ENCODE results near the gene GGTA1. TPM values are rescaled to one million over a fixed set of nuclear protein-coding genes. Genes with fewer than 3 reads are reported as not detected.
A peak's percentile ranks its signal among the peaks of the same experiment; 100 is the strongest.

The GGTA1 gene
- total RNA-seq, 1 experiment from 2014 or later = not detected

DNA sequence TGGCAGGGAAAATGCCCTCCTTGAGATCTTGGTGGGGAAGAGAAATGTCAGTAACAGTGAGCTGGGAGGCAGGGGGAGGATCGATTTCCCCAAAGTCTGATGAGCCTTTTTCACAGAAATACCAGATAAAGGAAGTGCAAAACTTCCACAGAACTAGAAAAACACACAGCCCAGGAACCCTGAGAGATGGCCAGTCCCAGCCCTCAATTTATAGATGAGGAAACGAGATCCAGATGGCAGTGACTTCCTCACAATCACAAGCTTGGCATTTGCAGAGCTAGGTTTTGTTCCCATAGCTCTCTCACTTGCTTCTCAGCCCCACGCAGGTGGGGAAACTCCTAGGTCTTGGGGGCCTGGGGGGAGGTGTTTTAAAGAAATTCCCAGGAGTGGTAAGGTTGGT lies 3.8 kb upstream of the GGTA1 start:
- DNase-seq (ENCODE audit: extremely low read depth, low read depth) = no peak

DNA sequence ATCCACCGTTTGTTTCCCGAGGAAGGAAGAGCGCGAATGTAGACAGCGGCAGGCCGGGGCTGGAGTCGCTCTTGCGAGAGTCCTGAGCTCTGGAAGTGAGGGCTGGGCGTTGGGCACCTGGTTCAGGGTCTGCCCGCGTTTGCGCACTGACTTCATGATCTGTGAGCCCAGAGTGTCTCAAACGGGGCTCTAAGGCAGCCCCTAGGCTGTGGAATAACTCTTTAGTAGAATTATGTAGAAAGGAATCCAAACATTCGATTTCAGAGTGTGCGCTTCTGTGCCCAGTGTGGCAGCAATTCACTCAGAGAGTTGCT lies 478 bp upstream of the GGTA1 start:
- DNase-seq (ENCODE audit: extremely low read depth, low read depth) = no peak

DNA sequence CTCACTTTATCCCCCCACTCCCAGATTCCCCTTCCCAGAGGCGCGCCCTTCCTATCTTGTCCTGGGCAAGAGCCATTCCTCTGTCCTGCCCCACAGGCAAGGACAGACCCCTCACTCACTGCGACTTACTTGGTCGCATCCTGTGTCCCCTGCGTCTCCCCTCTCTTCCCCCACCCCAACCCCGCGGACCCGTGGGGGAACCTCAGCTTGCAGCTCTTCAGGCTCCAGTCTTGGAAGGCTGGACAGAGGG lies 542 bp downstream of the GGTA1 start:
- DNase-seq (ENCODE audit: extremely low read depth, low read depth) = no peak

DNA sequence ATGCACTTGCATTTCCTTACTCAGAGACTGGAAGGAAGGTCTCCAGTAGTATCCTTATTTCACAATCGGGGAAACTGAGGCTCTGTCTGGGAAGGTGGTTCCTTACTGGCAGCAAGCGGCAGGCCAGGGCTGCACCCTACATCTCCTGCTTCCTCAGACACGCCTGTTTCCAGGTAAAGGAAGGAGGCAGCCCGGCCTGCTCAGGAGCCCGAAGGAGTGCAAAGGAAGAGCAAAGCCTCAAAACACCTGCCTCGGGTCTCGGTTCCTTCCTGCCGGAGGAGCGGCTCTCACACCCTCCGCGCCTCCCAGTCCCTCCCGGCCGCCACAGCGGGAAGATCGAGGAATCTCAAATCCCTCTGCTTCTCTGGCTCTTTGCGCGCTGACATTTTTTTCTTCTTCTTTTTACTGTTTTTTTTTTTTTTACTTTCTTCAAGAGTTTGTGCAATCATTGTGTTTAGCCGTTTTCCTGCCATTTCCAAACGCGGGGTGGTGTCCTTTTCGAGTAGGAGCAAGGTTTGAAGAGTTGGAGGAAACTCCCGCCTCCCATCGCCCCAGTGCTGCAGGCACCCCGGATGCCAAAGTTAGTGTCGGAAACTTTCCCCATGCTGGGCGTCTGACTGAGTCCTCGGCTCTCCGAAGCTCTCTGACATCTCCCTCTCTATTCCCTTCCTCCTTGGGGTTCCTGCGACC lies 1.0 kb downstream of the GGTA1 start:
- DNase-seq (ENCODE audit: extremely low read depth, low read depth) = no peak

DNA sequence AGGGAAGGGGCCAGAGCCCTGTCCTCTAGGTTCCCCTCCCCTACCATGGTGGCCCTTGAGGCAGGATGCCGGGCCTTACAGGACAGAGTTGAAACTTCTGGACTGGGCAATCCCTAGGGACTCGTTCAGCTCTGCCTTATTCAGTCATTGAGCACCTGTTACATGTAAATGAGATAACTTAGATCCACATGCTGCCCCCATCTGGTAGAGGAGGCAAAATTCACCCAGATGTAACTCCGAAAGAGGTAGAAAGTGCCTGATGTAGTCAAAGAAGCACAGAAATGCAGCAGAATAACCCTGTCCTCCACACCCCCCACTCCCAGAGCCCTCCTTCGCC lies 1.5 kb downstream of the GGTA1 start:
- DNase-seq (ENCODE audit: extremely low read depth, low read depth) = peak; percentile 71

DNA sequence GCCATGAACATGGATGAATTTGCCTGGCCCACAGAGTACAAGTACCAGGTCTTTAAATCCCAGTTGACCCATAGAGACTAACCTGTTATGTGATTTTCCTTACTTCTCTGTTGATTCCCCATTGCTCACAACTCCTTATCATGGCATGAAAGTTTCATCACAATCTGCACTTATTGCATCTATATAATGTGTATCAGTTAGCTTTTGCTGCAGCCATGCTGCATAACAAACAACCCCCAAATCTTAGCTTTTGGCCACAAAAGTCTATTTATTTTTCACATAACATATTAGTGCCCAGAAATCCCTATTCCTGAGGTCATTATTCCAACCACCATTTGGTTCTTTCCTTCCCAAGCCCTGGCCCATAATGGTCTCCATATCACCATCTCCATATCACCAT lies 3.7 kb downstream of the GGTA1 start:
- DNase-seq (ENCODE audit: extremely low read depth, low read depth) = no peak

DNA sequence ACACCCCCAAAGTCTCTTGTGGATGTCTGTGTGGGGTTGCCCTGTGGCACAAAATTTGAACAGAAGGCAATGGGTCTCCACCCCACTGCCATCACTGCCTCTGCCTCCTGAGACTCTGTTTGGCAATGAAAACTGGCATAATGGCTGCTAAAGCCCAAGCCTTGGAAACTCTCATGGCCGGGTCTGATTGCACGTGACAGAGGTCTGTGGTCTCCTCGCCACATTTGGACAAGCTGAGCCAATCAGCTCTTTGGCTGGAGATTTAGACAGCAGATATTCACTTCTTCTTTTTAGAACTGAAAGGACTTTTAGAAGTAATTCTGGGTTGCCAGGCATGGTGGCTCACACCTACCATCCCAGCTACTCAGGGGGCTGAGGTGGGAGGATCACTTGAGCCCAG lies 5.5 kb downstream of the GGTA1 start:
- DNase-seq (ENCODE audit: extremely low read depth, low read depth) = no peak

DNA sequence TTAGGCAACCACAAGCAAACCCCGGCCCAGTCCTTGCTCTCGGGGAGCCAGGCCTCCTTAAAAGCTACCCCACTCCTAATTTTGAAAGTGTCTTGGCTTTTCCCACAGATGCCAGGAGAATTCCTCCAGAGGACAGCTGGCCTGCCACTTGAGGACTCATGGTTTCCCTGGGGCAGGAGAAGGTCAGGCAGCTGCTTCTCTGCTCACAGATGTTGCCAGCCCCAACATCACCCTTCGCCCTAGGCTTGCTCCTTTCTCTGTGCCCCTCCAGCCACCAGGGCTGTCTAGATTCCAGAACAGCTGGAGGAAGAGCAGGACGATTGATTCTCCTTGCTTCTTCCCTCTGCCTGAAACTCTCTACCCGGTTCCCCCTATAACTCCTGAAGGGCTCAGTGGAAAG lies 8.5 kb downstream of the GGTA1 start:
- DNase-seq (ENCODE audit: extremely low read depth, low read depth) = no peak

DNA sequence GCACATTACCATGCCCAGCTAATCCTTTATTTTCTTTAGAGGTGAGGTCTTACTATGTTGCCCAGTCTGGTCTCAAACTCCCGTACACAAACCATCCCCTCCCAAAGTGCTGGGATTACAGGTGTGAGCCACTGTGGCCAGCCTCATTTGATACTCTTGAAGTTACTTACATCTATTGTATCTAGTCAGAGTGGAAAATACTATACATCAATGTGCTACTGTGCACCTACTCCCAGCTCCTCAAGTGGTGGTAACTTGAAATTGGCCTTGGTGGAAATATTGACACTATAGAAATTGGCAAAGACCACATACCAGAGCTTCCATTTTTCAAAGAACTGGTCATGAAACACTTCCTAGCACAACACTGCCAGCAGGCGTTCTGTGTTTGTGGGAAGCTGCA lies 10.3 kb downstream of the GGTA1 start:
- DNase-seq (ENCODE audit: extremely low read depth, low read depth) = no peak

DNA sequence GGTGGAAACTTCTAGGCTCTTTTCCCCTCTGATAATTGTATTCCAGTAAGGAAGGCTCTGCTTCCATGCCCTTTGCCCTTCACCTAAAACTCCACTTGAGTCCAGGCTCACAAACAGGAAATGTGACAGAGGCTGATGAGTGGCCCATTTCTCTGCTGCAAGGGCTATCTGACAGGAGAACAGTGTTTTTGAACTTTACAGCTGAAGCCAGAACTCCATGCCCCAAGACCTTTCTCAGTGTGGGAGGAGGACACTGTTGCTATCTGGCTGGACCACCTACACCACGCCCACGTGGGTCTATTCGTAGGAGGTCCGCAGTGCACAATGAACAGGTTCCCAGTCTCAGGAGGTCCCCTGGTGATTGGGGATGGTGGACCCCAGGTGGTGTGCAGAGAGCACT lies 13.6 kb downstream of the GGTA1 start:
- DNase-seq (ENCODE audit: extremely low read depth, low read depth) = no peak

DNA sequence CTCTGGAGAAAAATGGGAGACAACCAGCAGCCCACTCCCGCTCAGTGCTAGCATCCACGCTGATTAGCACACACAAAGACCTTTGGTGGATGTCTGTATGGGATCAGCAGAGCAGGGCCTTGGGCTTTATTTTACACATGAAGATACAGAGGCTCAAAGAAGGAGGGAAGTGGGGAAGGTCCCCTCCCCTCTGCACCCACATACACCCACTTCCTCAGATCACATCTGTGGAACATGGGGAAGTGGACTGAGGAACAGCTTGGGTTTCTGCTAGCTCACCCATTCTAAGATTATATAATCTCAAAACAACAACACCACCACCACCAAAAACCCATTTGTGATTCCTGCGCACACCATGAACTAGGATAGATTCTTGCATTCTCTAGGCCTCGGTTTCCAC lies 14.0 kb downstream of the GGTA1 start:
- no peak for DNase-seq (ENCODE audit: extremely low read depth, low read depth)

DNA sequence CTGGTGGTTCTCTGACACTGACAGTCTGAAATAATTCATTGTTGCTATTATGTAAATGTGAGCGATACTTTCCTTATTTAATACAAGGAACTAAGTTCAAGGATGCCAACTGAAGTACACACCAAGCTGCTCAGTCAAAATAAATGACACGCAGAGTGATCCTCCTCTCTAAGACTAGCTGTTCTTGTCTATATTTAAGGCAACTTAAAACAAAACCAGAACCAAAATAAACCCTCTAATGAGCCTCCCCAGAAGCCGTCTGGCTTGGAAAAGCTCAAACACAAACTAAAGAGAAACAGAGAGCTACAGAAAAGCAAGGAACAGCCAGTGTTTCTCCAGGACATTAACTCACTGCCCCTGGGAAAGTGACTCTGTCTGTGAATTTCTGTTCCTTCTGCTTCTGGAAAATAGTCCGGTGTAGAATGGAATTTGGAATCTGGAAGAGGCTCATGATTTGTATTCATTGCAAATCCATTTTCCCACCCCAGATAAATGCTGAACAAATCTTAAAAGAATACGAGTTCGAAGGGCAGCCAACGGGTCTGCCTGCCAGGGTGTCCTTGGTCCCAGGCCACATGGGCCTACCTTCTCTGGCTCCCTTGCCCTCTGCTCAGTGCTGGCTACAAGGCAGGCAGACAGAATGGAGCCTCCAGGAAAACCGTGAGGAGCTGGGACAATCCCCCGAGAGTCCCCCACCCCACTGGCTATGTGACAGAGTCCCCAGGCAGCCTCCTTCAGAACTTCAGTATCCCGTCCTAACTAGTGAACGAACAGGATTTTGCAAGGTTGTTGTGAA lies 14.8 kb downstream of the GGTA1 start:
- DNase-seq (ENCODE audit: extremely low read depth, low read depth) = no peak

DNA sequence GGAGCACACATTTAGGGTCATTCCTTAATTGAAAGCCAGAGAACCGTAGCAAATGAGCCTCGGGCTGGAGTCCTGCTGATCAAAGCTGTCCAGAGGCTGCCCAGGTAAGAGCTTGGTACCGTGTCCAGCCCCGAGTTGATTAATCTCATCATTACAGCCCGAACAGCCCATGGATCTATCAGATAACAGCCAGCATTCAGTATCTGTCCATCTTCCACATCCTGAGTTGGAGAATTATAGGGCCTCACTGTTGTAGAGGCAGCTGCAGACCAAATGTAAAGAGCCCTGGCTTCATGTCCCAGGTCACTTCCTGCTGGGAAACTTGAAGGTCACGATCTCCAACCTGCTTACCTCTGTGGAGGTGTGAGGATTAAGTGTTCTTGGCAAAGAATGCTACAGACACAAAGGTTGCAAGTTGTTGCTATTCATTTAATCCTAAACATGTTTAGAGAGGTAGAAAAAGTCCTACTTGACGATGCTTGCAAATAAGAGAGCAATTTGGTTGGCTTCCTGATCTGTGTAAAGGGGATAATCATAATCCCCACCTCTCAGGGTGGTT lies 16.1 kb downstream of the GGTA1 start:
- no peak for DNase-seq (ENCODE audit: extremely low read depth, low read depth)

DNA sequence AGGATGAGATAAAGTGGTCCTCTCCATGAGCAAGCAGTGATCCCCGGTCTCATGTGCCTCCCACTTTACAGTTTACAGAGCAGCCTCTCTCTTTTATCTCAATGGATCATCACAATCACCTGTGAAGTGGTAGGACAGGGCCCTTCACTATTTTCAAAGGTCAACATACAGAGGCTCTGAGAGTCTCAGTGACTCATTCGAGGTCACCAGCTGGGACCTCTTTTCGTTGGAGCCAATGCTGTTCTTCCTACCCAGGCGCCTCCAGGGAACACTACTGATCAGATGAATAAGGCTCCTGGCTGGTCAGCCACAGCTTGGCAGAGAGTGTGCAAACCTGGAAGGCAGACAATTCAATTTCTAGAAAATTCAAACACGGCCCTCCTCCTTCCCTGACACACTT lies 16.6 kb downstream of the GGTA1 start:
- DNase-seq (ENCODE audit: extremely low read depth, low read depth) = no peak

DNA sequence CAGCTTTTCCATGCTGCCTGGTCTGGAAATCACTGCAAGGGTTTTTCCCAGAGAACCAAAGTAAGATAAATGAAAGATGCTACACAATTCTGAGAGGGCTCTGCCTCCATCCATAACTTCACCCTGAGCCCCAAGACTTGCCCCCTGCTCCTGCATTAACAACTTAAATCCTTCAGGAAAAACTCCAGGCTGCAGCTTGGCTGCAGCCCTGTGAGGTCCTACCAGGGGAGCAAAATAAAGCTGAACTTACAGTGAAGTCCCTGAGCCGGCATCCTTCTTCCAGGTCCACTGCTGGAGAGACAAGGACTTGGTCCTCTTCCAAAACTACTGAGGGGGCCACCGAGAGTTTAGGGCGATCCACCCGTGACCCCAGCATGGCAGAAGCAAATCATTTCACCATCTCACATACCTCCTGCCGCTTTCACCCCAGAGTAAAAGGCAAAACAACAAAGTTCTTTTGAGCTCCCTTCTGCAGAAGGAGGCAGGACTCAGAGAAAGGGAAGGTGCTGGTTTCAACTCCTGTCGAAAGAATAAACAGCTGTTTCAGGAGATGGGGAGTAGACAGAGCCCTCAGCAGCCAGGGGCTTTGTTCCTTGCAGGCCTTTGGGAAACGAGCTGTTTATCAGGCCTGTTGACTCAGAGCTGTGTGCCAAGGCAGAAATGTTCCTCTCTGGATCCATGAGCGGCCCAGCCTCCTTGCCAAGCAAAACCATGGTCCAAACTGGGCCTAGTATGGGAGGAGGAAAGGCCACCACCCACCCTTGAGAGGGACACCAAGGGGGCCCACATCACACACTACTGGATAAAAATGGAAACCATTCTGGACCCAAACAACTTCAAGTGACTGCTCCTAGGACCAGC lies 20.6 kb downstream of the GGTA1 start:
- DNase-seq (ENCODE audit: extremely low read depth, low read depth) = no peak

DNA sequence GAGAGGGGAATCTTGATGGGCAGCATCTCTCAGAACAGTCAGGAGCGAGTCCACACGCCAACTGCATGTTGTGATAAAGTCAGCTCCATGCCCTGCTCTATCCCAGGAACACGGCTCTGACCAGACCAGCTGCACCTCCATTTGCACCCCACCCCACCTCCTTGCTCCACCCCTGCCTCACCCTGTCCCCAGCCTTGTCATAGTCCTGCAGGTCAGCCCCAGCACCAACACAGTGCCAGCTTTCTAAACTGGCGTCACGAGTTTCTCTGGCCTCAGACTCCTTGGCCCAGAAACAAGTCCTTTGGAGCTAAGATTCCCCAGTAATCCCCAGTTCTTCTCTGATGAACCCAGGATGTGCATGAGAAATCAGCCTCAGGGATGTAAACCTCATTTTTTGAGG lies 23.5 kb downstream of the GGTA1 start:
- DNase-seq (ENCODE audit: extremely low read depth, low read depth) = no peak

DNA sequence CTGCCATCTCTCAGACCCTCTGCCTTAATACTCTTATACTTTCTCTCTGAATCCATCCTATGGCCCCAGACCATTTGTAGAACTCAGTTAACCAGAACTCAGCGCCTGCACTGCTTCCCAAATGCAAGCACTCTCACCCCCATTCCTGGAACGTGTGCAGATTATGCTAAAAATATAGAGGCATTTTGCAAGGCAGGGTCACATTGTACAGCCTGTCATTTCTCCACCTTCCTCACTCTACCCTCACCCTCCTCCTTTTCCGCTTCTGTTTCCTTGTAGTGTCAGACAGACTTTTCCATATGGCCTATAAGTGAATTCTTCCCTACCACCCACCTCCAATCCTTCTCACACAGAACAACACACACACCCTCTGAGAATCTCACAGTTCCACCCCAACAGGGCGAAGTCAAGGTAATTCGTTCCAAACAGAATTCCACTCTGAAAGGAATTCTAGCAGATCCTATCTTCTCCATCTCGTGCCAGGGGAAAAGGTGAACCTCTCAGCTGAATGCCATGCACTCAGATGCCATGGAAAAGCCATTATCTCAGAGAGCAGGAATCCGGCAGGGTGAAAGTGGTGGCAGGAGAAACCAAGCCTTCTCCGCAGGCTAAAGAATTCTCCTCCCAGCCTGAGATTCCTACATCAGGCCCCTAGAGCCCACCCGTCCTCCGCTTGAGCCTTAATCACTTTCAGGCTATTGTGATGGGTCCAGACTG lies 25.3 kb downstream of the GGTA1 start:
- no peak for DNase-seq (ENCODE audit: extremely low read depth, low read depth)

DNA sequence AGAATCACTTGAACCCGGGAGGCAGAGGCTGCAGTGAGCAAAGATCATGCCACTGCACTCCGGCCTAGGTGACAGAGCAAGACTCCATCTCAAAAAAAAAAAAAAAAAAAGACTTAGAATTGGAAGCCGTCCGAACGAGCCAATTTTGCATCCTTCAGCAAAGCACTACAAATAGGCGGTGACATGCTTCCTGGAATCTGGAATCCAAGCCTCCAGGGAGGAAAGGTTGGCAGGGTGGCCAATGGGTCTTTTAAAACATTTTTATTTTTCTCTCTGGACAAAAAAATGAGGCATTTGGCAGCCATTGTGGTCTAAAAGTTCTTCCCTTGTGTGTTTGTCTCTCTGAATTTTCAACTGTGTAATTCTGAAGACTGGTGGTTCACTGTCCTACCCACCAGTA lies 26.4 kb downstream of the GGTA1 start:
- no peak for DNase-seq (ENCODE audit: extremely low read depth, low read depth)

DNA sequence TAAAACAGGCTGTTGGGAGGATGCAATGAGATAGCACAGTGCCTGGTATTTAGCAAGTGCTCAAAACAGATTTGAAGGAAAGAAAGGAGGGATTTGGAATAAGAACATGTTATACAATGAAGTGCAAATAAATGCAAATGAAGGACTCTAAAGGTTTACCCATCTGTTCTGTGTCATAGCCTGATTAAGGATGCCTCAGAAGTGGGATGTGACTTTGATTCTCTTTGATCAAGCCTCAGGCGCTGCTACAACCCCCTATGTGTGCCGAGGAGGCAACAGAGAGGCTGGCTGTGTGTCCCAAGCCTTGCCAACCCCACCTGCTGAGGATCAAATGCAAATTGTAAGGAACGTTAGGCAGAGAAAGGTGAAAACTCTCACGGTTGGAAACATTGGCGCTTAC lies 27.2 kb downstream of the GGTA1 start:
- DNase-seq (ENCODE audit: extremely low read depth, low read depth) = no peak

DNA sequence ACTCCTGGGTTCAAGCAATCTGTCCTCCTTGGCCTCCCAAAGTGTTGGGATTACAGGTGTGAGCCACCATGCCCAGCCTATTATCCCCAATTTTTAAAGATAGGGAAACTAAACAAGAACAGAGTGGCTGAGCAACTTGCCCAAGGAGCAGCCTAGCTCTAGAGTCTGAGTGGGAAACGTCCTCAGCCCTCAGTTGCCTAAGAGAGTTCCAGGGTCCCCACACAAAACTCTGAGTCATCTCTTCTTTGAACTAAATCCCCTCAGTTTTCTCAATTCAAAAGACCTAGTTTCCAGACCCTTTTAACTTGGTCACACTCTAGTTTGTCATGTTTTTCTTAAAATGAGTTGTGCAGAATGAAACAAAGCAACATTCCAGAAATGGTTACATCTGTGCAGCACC lies 33.5 kb downstream of the GGTA1 start:
- no peak for DNase-seq (ENCODE audit: extremely low read depth, low read depth)

DNA sequence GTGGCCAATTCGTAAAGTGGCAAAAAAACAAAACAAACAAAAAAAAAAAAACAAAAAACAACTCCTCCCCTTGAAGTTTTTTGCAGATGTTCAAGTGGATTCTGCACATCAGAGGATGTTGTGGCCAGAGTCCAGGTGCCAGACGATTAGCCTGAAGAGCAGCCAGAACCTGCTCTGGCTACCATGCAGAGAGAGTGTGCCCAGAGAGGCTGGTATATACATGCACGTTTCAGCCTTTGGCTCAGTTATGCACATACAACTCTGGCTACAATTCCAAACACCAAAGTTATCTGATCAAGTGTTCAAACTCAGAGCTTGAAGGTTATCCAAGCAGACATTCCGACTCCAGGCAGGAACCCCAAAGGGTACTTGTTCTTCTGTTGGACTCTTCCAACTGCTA lies 34.7 kb downstream of the GGTA1 start:
- no peak for DNase-seq (ENCODE audit: extremely low read depth, low read depth)
